ENCODE results near the gene NGB.

The NGB gene

GRCh38 chr14:77265561-77266335 lies 5.3 kb downstream of the NGB start:
- DNase-seq (ENCODE audit: low read depth in 2 of 2, low spot score in 1 of 2) = no peak

GRCh38 chr14:77265187-77265515 lies 5.9 kb downstream of the NGB start:
- no peak for DNase-seq (ENCODE audit: low read depth in 2 of 2, low spot score in 1 of 2)

GRCh38 chr14:77264466-77265186 lies 6.4 kb downstream of the NGB start:
- no peak for DNase-seq (ENCODE audit: low read depth in 2 of 2, low spot score in 1 of 2)

GRCh38 chr14:77260631-77261030 lies 10.4 kb downstream of the NGB start:
- DNase-seq (ENCODE audit: low read depth in 2 of 2, low spot score in 1 of 2) = no peak

- DNase-seq (ENCODE audit: low read depth in 2 of 2, low spot score in 1 of 2) = no peak
These were observed 10.8 kb downstream of the NGB start for GRCh38 chr14:77260199-77260598.

GRCh38 chr14:77259025-77259715 lies 11.8 kb downstream of the NGB start:
- no peak for DNase-seq (ENCODE audit: low read depth in 2 of 2, low spot score in 1 of 2)

GRCh38 chr14:77258566-77258965 lies 12.4 kb downstream of the NGB start:
- DNase-seq (ENCODE audit: low read depth in 2 of 2, low spot score in 1 of 2) = no peak

- DNase-seq (ENCODE audit: low read depth in 2 of 2, low spot score in 1 of 2) = no peak
These were observed 13.3 kb downstream of the NGB start for GRCh38 chr14:77257700-77258099.

GRCh38 chr14:77256694-77257093 lies 14.3 kb downstream of the NGB start:
- DNase-seq (ENCODE audit: low read depth in 2 of 2, low spot score in 1 of 2) = no peak

- DNase-seq (ENCODE audit: low read depth in 2 of 2, low spot score in 1 of 2) = no peak
These were observed 17.4 kb downstream of the NGB start for GRCh38 chr14:77253333-77254190.

- no peak for DNase-seq (ENCODE audit: low read depth in 2 of 2, low spot score in 1 of 2)
These were observed 19.1 kb downstream of the NGB start for GRCh38 chr14:77251870-77252269.

- DNase-seq (ENCODE audit: low read depth in 2 of 2, low spot score in 1 of 2) = no peak
These were observed 20.1 kb downstream of the NGB start for GRCh38 chr14:77250927-77251326.

- DNase-seq (ENCODE audit: low read depth in 2 of 2, low spot score in 1 of 2) = no peak
These were observed 21.7 kb downstream of the NGB start for GRCh38 chr14:77249286-77249685.

- DNase-seq (ENCODE audit: low read depth in 2 of 2, low spot score in 1 of 2) = no peak
These were observed 22.3 kb downstream of the NGB start for GRCh38 chr14:77248666-77249065.

GRCh38 chr14:77246784-77247183 lies 24.2 kb downstream of the NGB start:
- DNase-seq (ENCODE audit: low read depth in 2 of 2, low spot score in 1 of 2) = no peak

GRCh38 chr14:77245820-77246219 lies 25.2 kb downstream of the NGB start:
- DNase-seq (ENCODE audit: low read depth in 2 of 2, low spot score in 1 of 2) = no peak

- no peak for DNase-seq (ENCODE audit: low read depth in 2 of 2, low spot score in 1 of 2)
These were observed 27.2 kb downstream of the NGB start for GRCh38 chr14:77243853-77244252.

GRCh38 chr14:77242752-77243151 lies 28.3 kb downstream of the NGB start:
- no peak for DNase-seq (ENCODE audit: low read depth in 2 of 2, low spot score in 1 of 2)

- no peak for DNase-seq (ENCODE audit: low read depth in 2 of 2, low spot score in 1 of 2)
These were observed 29.1 kb downstream of the NGB start for GRCh38 chr14:77241955-77242354.

- DNase-seq (ENCODE audit: low read depth in 2 of 2, low spot score in 1 of 2) = no peak
These were observed 30.6 kb downstream of the NGB start for GRCh38 chr14:77240336-77240915.

- DNase-seq (ENCODE audit: low read depth in 2 of 2, low spot score in 1 of 2) = no peak
These were observed 31.6 kb downstream of the NGB start for GRCh38 chr14:77239412-77239811.

Data from stimulated activated CD8-positive, alpha-beta memory T cell treated with anti-CD3 and anti-CD28 coated beads, Interleukin-4, amount 100 ng/mL, for 1 hour (primary cell).